HG02571 (cell line): ENCODE results near the gene SYTL1.

Source experiments
- ATAC-seq: cut with Tn5 transposase; IDR thresholded peaks from one replicate; pipeline ENCODE4 v1.9.1; 2021; ENCODE audit warnings: mild to moderate bottlenecking, moderate library complexity; ENCODE audit not compliant: unreplicated experiment

The SYTL1 gene

GRCh38 chr1:27363766-27364695, 22.2 kb downstream of the SYTL1 start:
- no peak for ATAC-seq

DNA sequence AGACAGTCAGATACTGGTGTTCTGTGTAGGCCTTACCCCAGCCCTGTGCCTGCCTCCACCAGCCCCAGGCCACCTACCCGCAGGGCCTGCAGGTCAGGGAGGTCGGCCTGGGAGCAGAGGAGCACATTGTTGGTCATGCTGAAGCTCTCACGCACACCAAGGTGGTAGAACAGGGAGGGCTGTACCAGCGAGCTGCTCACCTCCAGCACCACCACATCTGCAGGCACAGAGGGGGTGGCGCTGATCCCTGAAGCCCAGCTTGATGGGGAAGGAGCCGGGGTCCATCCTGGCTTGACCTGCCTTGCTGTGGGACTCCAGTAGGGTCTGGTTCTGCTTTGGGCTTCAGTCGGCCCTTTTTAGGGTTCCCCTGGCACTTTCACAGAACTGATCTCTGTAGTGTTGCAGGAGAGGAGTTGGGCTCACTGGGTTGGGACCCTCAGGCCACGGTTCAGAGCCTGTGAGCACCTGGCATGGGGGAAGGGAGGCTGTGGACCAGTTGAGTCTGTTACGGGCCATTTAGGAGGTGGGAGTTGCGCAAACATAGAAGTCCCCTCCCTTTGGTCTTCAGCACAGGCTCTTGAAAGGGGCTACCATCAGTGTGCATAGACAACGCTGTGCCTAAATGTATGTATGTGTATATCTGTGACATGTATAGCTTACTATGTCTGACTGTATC, 23.0 kb downstream of the SYTL1 start:
- ATAC-seq, result no peak

- ATAC-seq, result no peak
Measured at GRCh38 chr1:27365372-27366112, 23.7 kb downstream of the SYTL1 start.

DNA sequence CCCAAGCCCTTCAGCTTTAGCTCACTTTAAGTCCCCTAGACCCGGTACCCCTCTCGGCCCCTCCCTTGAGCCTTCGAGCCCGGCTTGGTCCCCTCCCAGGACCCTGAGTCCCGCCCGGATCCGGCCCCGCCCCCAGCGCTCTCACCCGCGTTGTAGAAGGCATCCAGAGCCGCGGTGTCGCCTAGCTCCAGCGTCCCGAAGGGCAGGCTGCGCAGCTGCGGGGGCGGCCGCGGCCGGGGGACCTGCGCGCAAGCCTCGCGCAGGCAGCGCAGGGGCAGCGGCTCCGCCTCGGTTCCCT, 24.2 kb downstream of the SYTL1 start:
- ATAC-seq, result no peak

DNA sequence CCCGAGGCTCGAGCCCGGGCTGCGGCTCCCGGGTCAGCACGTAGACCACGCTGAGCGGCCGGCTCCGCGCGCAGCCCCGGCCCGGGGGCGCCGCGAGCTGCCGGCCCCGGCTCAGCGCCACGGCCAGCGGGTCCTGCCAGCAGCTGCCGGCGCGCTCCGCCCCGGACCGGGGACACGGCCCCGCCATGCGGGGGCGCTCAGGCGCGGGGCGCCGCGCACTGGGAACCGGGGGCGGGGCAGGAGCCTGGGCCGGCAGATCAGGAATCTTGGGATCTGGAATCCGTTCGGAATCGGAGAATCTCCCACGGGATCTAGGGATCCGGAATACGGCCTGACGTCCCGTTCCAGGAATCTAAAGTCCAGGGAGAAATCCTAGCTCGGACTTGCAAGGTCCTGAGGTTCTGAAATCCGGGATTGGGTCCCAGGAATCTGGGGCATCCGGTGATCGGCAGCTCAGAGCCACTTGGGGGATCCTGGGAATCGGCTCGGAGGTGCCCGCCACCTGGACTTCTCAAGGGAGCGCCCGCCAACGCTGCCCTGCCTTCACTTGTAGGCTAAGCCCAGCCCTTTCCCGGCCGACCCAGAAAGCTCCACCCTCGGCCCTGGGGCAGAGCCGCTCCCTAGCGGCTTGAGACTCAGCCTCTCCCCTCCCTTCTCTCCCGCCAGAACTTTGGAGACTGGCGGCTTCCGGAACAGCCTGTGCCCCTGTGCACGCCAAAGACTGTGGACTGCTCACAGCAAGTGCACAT, 24.8 kb downstream of the SYTL1 start, which contains the start of gene MAP3K6:
Gene MAP3K6 (minus strand): TSS at position 551 of the 749 bp plus-strand sequence. CDS start 364 bp downstream, at position 187.
- no peak for ATAC-seq

GRCh38 chr1:27367160-27367650, 25.4 kb downstream of the SYTL1 start:
- ATAC-seq, result no peak

GRCh38 chr1:27368869-27369582, 27.2 kb downstream of the SYTL1 start:
- no peak for ATAC-seq

GRCh38 chr1:27372022-27372807, 30.4 kb downstream of the SYTL1 start:
- no peak for ATAC-seq

- ATAC-seq, result no peak
Measured at GRCh38 chr1:27372808-27373690, 31.2 kb downstream of the SYTL1 start.

DNA sequence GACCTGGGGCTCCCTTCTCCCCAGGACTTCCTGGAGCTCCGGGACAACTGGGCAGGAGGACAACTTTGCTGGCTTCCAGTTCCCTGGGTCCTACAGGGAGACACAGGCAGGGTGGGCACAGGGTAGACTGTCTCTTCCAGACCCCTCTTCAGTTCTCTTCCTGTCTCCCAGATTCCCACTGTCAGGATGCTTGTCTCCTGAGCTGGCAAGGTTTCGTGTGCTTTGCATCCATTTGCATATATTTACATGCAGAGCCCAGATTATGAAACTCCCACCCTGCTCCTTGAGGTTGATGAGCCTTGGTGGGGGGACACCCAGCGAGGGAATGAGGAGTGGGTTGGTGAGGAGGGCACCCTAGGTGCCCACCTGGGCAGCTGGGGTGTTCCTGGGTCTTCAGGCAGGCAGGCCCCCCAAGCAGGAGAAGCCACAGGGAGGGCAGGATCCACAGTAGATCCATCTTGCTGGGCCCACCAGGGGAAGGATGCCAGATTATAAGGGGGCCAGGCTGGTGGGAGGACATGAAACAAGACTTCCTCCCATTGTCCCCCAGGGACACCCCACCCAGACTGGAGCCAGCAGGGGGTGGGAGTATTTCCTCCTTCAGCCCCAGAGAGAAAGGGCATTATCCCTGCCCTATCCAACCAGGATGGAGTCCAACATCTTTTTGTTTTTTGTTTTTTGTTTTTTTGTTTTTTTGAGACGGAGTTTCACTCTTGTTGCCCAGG, 32.7 kb downstream of the SYTL1 start, which contains the start of gene FCN3:
Gene FCN3 (minus strand): TSS at position 463 of the 725 bp plus-strand sequence. CDS start 6 bp downstream, at position 457.
- ATAC-seq, result no peak

DNA sequence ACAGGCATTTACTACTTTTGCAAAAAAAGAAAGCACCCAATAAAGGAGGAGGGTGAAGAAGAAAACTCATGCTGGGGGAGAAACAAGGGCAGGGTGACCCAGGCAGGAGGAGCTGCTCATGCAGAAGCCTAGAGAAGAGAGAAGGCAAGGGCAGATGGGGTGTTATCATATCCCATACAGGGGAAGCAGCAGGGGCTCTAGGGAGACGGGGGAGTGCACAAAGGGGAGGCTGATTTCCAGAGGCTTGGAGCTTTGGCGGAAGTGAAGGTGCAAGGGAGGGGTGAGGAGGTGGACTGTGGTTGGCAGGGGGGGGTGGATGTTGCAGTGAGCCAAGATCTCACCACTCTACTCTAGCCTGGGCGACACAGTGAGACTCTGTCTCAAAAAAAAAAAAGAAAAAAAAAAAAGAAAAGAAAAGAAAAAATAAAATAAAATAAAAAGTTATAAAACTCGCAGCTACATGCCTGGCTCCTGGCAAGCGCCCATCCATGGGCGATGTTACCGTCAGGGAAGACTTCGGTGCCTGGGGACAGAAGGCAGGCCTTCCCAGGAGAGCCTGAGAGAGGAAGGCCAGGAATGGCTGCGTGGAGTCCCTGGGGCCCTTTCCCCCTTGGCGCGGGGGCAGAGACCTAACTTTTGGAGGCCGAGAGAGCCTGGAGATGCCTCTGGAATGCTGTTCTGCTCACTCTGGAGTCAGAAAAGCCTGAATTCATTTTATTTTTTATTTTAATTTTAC, 36.1 kb downstream of the SYTL1 start:
- no peak for ATAC-seq

DNA sequence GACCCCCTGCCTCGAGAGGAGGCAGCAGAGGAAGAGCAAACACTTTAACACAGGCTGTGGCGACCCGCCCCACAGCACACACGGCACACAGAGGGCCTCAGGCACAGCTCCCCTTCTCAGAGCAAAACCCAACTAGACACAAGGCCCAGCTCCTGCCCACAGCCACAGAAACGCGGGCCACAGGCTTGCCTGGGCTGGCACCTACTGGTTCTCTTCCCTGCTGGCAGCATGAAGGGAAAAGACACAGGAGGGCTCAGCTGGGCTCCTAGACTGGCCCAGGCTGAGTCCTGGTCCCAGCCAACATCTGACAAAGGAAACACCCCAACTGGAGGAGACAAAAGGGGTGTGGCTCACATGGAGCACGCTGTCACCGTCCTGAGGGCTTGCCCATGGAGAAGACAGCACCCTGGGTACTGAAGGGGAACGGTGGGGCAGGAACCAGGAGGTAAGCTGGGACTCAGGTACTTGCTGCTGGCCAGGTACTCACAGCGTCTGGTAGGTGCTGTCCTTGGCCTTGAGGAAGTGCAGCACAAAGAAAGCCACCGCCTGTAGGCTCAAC, 37.8 kb downstream of the SYTL1 start:
- ATAC-seq, result no peak

- no peak for ATAC-seq
Measured at GRCh38 chr1:27380224-27380623, 38.4 kb downstream of the SYTL1 start.

GRCh38 chr1:27380766-27381733, 39.2 kb downstream of the SYTL1 start:
- ATAC-seq, result no peak
